NOMO-1 (cell line): ENCODE results near the gene NUP93.
"Not testable (repeated sequence)": the region's sequence is repeated elsewhere in the genome, so short reads cannot be mapped to it uniquely, and the experiment has no call there.

ENCODE experiments used
- DNase-seq, 2 experiments: peaks; one replicate each; lab custom pipeline; 2025; ENCODE audit not compliant: unreplicated experiment in 2 of 2; lab: John Stamatoyannopoulos, UW

Gene NUP93

DNA sequence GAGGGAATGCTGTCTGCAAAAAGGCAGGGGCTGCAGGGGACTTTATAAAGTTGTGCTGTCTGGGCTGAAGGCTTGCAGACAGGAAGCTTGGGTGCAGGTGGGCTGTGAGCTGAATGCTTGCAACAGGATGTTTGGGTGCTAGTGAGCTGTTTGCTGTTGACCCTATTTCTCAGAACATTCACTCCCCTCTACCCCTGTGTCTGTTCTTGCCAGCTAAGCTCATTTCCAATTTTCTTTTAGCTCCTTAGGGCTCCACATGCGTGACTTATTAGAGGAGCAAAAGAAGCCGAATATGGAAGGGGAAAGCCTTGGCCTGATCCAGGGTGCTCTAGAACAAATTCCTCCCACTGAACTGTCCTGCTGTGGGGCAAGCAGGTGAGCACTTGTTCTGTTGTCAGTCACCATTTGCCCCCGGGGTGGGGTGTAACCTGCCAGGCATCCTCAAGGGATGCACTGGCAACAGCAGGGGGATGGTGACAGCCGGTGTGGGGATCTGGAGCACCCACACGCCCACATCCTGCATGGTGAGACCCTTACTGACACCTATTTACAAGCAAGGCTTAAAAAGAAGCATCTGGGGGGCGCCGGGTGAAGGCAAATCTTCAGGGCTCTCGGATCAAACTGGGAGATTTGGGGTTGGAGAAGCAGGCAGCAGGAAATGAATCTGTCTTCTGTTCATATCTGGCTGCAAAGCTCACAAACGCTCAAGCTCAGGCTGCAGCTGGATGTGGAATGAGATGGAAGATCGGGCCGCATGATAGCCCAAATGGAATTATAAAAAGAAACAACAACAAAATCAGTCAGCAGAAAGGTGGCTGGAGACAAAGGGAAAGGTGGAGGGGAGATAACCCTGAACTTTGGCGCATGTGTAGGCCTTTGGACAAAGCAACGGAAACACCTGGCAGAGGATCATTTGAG, 21.1 kb upstream of the NUP93 start:
- no peak for DNase-seq

- no peak for DNase-seq
Observed at GRCh38 chr16:56709443-56710040, 20.4 kb upstream of the NUP93 start.

DNA sequence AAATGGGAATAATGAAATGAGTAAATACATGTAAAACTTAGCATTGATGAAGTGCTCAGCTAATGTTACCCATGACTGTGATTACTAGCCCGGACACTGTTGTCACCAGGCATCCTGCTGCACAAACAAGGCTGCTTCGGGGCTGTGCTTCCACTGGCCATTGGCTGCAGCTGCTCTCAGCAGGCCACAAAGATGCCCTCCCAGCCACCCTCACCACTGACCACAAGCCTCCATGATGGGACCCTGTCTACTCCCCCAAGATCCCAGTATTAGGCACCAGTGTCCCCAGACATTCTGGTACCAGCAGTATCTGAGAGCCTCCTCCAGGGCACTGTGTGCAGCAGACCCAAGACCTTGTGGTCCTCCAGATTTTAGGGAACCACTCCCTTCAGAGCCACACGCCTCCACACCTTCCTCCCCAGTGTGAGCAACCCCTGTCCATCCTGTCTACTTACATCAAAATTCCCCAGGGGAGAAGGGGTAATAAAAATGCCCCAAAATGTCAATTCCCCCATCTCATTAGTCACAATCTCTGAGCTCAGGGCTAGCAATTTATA, 19.7 kb upstream of the NUP93 start:
- DNase-seq, result no peak

GRCh38 chr16:56711862-56712261, 18.1 kb upstream of the NUP93 start:
- DNase-seq, result no peak

DNA sequence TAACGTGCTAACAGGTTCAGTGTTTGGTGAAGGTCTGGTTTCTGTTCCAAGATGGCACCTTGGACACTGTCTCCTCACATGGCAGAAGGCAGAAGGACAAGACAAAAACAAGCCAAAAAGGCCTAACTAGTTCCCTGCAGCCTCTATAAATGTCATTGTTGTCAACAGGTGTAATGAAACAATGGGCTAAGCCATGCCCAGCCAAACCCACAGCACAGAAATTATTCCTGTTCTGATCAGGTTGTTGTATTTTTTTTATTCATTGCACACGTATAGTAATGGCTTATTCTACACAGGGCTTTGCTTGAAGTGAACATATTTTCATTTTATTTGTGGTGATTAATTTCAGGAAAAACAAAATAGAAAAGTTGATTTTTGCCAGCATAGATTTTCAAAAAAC, 16.1 kb upstream of the NUP93 start:
- no peak for DNase-seq

GRCh38 chr16:56715126-56715525, 14.8 kb upstream of the NUP93 start:
- DNase-seq, result no peak

- DNase-seq, result no peak
Observed at GRCh38 chr16:56716761-56717160, 13.2 kb upstream of the NUP93 start.

- not testable (repeated sequence) for DNase-seq
Observed at GRCh38 chr16:56717532-56717931, 12.4 kb upstream of the NUP93 start.

DNA sequence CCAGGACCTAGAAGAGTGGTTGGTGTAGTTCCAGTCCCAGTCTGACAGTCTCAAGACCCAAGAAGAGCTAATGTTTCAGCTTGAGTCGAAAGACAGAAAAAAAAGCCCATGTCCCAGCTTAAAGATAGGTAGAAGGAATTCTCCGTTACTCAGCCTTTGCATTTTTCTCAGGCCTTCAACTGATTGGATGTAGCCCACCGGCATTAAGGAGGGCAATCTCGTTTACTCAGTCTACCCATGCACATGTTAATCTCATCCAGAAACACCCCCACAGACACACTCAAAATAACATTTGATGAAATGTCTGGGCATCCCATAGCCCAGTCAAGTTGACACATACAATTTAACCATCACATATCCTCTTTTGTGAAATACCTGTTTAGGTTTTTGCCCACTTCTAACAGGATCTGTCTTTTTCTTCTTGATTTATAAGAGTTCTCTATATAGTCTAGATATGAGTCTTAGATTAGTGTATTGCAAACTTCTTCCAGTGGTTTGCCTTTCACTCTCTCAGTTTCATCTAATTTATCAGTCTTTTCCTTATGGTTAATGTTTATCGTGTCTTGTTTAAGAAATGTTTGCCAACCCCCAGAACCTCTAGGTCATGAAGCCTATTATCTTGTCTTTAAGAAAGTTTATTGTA, 7.6 kb upstream of the NUP93 start:
- DNase-seq, result no peak

DNA sequence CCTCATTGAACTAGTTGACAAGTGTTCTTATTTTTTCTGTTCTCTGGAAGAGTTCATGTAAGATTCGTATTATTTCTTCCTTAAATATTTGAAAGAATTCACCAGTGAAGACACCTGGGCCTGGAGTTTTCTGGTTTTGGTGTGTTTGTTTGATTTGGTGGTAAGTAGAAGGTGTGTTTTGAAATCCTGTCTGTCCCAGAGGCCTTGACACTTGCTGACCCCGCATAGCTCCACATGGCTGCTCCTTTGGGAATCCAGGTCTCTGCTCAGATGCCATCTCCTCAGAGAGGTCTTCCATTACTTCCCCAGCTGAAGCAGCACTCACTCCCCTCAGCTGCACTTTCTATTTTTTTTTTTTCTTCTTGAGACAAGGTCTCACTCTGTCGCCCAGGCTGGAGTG, 5.7 kb upstream of the NUP93 start:
- no peak for DNase-seq

GRCh38 chr16:56726283-56726682, 3.6 kb upstream of the NUP93 start:
- no peak for DNase-seq

- DNase-seq, result no peak
Observed at GRCh38 chr16:56726926-56727325, 3.0 kb upstream of the NUP93 start.

DNA sequence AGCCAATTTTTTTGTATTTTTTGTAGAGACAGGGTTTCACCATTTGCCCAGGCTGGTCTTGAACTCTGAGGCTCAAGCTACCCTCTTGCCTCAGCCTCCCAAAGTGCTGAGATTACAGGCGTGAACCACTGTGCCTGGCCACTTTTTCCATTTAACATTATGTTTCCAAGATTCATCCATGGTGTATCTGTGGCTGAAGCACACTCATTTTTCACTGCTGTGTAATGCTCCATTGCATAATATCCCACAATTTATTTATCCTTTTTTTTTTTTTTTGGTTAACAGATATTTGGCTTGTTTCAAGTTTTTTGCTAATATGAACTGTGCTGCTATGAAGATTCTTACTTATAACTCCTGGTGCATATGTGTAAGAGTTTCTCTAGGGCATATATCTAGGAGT, 1.9 kb upstream of the NUP93 start:
- no peak for DNase-seq

- peak; percentile 16 to 42 for DNase-seq
Observed at GRCh38 chr16:56728980-56729734, 772 bp upstream of the NUP93 start.

DNA sequence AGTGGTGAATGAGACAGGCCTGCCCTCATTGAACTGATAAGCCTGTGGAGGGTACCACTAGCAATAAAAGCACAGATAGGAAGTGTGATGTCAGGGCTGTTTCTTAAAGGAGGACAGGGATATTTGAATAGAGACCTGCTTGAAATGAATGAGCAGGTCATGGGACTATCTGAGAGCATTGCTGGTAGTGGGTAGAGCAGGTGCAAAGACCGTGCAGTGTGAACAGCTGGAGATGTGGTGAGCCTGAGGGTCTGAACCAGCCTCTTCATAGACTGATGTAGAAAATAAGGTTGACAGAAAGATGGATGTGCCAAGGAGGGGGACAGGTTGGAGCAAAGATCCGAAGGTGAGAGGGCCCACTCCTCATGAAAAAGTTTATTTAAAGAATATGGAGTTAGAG, 2.4 kb downstream of the NUP93 start:
- DNase-seq, result no peak

- no peak for DNase-seq
Observed at GRCh38 chr16:56732832-56733231, 2.9 kb downstream of the NUP93 start.

DNA sequence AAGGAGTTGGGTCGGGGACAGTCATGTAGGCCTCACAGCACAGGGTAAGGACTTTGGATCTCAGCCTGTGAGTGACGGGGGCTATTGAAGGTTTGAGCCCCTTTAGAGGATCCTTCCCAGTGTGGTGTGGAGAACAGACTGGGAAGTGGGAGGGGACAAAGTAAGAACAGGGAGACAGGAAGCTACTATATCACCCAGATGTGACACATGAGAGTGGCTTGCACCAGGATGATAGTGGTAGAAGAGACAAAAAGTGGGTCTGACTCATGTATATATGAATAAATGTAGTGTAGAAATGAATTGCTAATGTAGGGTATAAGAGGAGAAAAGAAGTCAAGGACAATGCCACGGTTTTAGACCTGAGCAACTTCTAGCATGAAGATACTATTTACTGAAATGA, 4.5 kb downstream of the NUP93 start:
- no peak for DNase-seq

- no peak for DNase-seq
Observed at GRCh38 chr16:56736476-56736875, 6.5 kb downstream of the NUP93 start.

GRCh38 chr16:56737539-56737938, 7.6 kb downstream of the NUP93 start:
- DNase-seq, result no peak

DNA sequence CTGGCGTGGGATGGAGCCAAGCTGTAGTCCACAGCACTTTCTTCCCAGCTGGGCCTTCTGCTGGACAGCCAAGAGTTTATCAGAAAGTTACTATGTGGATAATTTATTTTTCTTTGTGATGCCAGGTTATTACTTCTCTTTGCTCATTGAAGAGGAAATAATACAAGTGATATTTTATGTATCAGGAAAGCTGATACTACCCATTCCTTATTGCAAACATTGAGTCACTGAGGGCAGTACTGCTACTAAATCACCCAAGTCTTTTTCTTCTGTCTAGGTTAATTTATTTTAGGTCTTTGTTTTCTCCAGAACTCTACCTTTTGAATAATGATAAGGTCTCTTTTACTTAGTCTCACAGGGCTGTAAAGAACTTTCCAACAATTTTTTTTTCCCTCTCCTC, 8.3 kb downstream of the NUP93 start:
- no peak for DNase-seq

DNA sequence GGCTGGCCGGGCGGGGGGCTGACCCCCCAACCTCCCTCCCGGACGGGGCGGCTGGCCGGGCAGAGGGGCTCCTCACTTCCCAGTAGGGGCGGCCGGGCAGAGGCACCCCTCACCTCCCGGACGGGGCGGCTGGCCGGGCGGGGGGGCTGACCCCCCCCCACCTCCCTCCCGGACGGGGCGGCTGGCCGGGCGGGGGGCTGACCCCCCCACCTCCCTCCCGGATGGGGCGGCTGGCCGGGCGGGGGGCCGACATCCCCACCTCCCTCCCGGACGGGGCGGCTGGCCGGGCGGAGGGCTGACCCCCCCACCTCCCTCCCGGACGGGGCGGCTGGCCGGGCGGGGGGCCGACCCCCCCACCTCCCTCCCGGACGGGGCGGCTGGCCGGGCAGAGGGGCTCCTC, 9.4 kb downstream of the NUP93 start:
- DNase-seq, result not testable (repeated sequence)
